GM12878 (cell line): Measurements from ENCODE around the gene DENND6A. TPM values are rescaled to one million over a fixed set of nuclear protein-coding genes. Genes with fewer than 3 reads are reported as not detected.

Source experiments
- CBX3 ChIP-seq: fragments of 200-600 bp; sonication (generic); IDR thresholded peaks from 2 replicates; pipeline ENCODE4 v1.6.1; 2016; ENCODE audit warnings: low read depth, borderline replicate concordance
- CHD1 ChIP-seq: IDR thresholded peaks from 2 replicates; pipeline ENCODE4 v1.6.1; 2012; ENCODE audit warnings: low read depth, low read length, improper control_type of control experiment
- ELK1 ChIP-seq: IDR thresholded peaks from 2 replicates; pipeline ENCODE4 v1.6.1; 2012; ENCODE audit warnings: low read depth, low read length, improper control_type of control experiment
- GABPA ChIP-seq: IDR thresholded peaks from 2 replicates; pipeline ENCODE4 v1.6.1; 2014; ENCODE audit warnings: antibody characterized with exemption, low read depth, mild to moderate bottlenecking, inconsistent platforms
- JUNB ChIP-seq: IDR thresholded peaks from 2 replicates; pipeline ENCODE4 v1.6.1; 2016; ENCODE audit warnings: antibody characterized with exemption, mild to moderate bottlenecking
- JUND ChIP-seq: IDR thresholded peaks from 2 replicates; pipeline ENCODE4 v1.6.1; 2012; ENCODE audit warnings: low read depth, mild to moderate bottlenecking, low read length, improper control_type of control experiment, moderate library complexity
- MLLT1 ChIP-seq: fragments of 450-650 bp; IDR thresholded peaks from 2 replicates; pipeline ENCODE4 v1.6.1; 2016; ENCODE audit warnings: mild to moderate bottlenecking
- MYC ChIP-seq: IDR thresholded peaks from 2 replicates; pipeline ENCODE4 v1.6.1; 2011; ENCODE audit warnings: mild to moderate bottlenecking, low read length, moderate library complexity, inconsistent platforms; ENCODE audit not compliant: insufficient read depth, insufficient replicate concordance, insufficient read length, severe bottlenecking
- NR2C1 ChIP-seq: fragments of 450-650 bp; IDR thresholded peaks from 2 replicates; pipeline ENCODE4 v1.6.1; 2017; ENCODE audit warnings: antibody characterized with exemption, mild to moderate bottlenecking, moderate library complexity
- NRF1 ChIP-seq: conservative IDR thresholded peaks from 2 replicates; pipeline ENCODE4 v1.6.1; 2011; ENCODE audit warnings: mild to moderate bottlenecking, low read depth, low read length, improper control_type of control experiment
- POLR2A ChIP-seq: IDR thresholded peaks from 2 replicates; pipeline ENCODE4 v1.6.1; 2011; ENCODE audit warnings: low read depth, mild to moderate bottlenecking, low read length
- POLR2AphosphoS5 ChIP-seq: IDR thresholded peaks from 2 replicates; pipeline ENCODE4 v1.6.1; 2011; ENCODE audit warnings: mild to moderate bottlenecking, low read length, inconsistent platforms
- POU2F2 ChIP-seq: IDR thresholded peaks from 3 replicates; pipeline ENCODE4 v1.6.1; 2011; ENCODE audit warnings: low read depth, mild to moderate bottlenecking, low read length, borderline replicate concordance
- RAD21 ChIP-seq: IDR thresholded peaks from 2 replicates; pipeline ENCODE4 v1.6.1; 2011; ENCODE audit warnings: mild to moderate bottlenecking, low read depth, low read length, moderate library complexity; ENCODE audit not compliant: insufficient read depth
- SMAD5 ChIP-seq: IDR thresholded peaks from 2 replicates; pipeline ENCODE4 v1.6.1; 2016; ENCODE audit warnings: antibody characterized with exemption, low read depth
- SMARCA5 ChIP-seq: fragments of 450-650 bp; IDR thresholded peaks from 2 replicates; pipeline ENCODE4 v1.6.1; 2017; ENCODE audit warnings: mild to moderate bottlenecking
- SP1 ChIP-seq: IDR thresholded peaks from one replicate; pipeline ENCODE4 v1.6.1; 2011; ENCODE audit warnings: low read depth, low read length
- SREBF2 ChIP-seq: IDR thresholded peaks from 2 replicates; pipeline ENCODE4 v1.6.1; 2012; ENCODE audit warnings: mild to moderate bottlenecking, low read length
- SRF ChIP-seq, 2 experiments: IDR thresholded peaks; 2 replicates each; pipeline ENCODE4 v1.6.1; 2011; ENCODE audit warnings: low read depth in 2 of 2, low read length in 2 of 2, mild to moderate bottlenecking in 1 of 2, moderate library complexity in 1 of 2
- SUPT20H ChIP-seq: IDR thresholded peaks from 2 replicates; pipeline ENCODE4 v1.6.1; 2011; ENCODE audit warnings: low read depth, mild to moderate bottlenecking, low read length, moderate library complexity, borderline replicate concordance; ENCODE audit not compliant: control insufficient read depth
- SUZ12 ChIP-seq: fragments of 200-600 bp; sonication (generic); IDR thresholded peaks from one replicate; pipeline ENCODE4 v1.6.1; 2018; ENCODE audit warnings: antibody characterized with exemption, mild to moderate bottlenecking; ENCODE audit not compliant: unreplicated experiment
- TARDBP ChIP-seq: IDR thresholded peaks from 2 replicates; pipeline ENCODE4 v1.6.1; 2016; ENCODE audit warnings: borderline replicate concordance
- TBL1XR1 ChIP-seq: IDR thresholded peaks from 2 replicates; pipeline ENCODE4 v1.6.1; 2012; ENCODE audit warnings: low read depth, low read length, improper control_type of control experiment
- TCF12 ChIP-seq: IDR thresholded peaks from 2 replicates; pipeline ENCODE4 v1.6.1; 2011; ENCODE audit warnings: low read depth, mild to moderate bottlenecking, low read length
- ZNF207 ChIP-seq: fragments of 450-650 bp; IDR thresholded peaks from 2 replicates; pipeline ENCODE4 v1.6.1; 2014; ENCODE audit warnings: antibody characterized with exemption, mild to moderate bottlenecking, borderline replicate concordance
- polyA plus RNA-seq, 11 experiments: library from polyadenylated mRNA; depleted of rRNA in 4 of 11; unstranded in 6 of 11; stranded (reverse) in 5 of 11; fragments of >200 nt; fragmentation: Nextera tagmentation in 4 of 11; fragmentation: Illumina TruSeq in 1 of 11; extraction: Ambion mirVana in 4 of 11; extraction: Trizol in 1 of 11; gene quantifications; 1 replicate in 1 of 11; 2 replicates in 10 of 11; pipeline versions ENCODE4 v1.2.1 to v1.2.3, GENCODE V29; 2011 to 2016; ENCODE audit warnings: inconsistent platforms in 2 of 11, missing spikeins in 2 of 11, low read depth in 1 of 11
- total RNA-seq, 4 experiments: library from RNA; depleted of rRNA in 3 of 4; stranded (reverse); fragments of >200 nt in 3 of 4; fragmentation: Illumina TruSeq in 1 of 4; extraction: Trizol in 1 of 4; gene quantifications; 2 replicates each; pipeline versions ENCODE4 v1.2.1 to v1.2.3, GENCODE V29; 2013 to 2021
- TF ChIP-seq, protein P1 (sequence below): fragments of 450-650 bp; IDR thresholded peaks from 2 replicates; pipeline ENCODE4 v1.6.1; 2017; ENCODE audit warnings: antibody characterized with exemption, mild to moderate bottlenecking, moderate library complexity

DENND6A gene
- total and polyA plus RNA-seq, 10 of the 15 experiments (the other 5 are each of a cell fraction or from before 2014, with no cell fraction given): 1.8 to 15.3 (median 10.3) TPM

GRCh38 chr3:57673156-57673555 lies 19.7 kb downstream of the DENND6A start (continued):
- TF ChIP-seq ZNF207 (no peak), SP1 (no peak), POLR2A (no peak), NR2C1 (no peak), MLLT1 (peak; percentile 19; the same call in 1 of the 2 replicates), POU2F2 (no peak), SMAD5 (no peak), SREBF2 (no peak), TCF12 (no peak), SRF (IDR thresholded peaks at IDR 0.05; ENCODE audit: low read depth in 2 of 2, low read length in 2 of 2) (no peak), JUND (no peak), SUPT20H (no peak), MYC (no peak), CHD1 (no peak), GABPA (no peak), SMARCA5 (no peak), TBL1XR1 (no peak), RAD21 (no peak), POLR2AphosphoS5 (no peak), NRF1 (no peak), SUZ12 (no peak), CBX3 (no peak), JUNB (no peak), ELK1 (no peak), TARDBP (no peak)
- TF ChIP-seq, protein P1, sequence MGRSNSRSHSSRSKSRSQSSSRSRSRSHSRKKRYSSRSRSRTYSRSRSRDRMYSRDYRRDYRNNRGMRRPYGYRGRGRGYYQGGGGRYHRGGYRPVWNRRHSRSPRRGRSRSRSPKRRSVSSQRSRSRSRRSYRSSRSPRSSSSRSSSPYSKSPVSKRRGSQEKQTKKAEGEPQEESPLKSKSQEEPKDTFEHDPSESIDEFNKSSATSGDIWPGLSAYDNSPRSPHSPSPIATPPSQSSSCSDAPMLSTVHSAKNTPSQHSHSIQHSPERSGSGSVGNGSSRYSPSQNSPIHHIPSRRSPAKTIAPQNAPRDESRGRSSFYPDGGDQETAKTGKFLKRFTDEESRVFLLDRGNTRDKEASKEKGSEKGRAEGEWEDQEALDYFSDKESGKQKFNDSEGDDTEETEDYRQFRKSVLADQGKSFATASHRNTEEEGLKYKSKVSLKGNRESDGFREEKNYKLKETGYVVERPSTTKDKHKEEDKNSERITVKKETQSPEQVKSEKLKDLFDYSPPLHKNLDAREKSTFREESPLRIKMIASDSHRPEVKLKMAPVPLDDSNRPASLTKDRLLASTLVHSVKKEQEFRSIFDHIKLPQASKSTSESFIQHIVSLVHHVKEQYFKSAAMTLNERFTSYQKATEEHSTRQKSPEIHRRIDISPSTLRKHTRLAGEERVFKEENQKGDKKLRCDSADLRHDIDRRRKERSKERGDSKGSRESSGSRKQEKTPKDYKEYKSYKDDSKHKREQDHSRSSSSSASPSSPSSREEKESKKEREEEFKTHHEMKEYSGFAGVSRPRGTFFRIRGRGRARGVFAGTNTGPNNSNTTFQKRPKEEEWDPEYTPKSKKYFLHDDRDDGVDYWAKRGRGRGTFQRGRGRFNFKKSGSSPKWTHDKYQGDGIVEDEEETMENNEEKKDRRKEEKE: no peak
